MM.1S (cell line): ENCODE results near the gene CNPPD1.

Experiments used
- CTCF ChIP-seq: fragments of 300-600 bp; sonication (generic); IDR thresholded peaks from 2 replicates; pipeline ENCODE4 v1.5.1; 2016; ENCODE audit warnings: antibody characterized with exemption, low read length, mixed read lengths
- EZH2 ChIP-seq: fragments of 300-600 bp; sonication (generic); optimal IDR thresholded peaks from 2 replicates; pipeline ENCODE3; 2017; ENCODE audit warnings: low read depth, mild to moderate bottlenecking, antibody characterized with exemption, low read length, mixed read lengths
- EZH2phosphoT487 ChIP-seq: fragments of 300-600 bp; sonication (generic); IDR thresholded peaks from 2 replicates; pipeline ENCODE4 v1.6.1; 2018; ENCODE audit warnings: antibody characterized with exemption, low read length

GRCh38 chr2:219210196-219210885 is 33.6 kb upstream of the CNPPD1 start:
- TF ChIP-seq CTCF = no peak
- no peak for TF ChIP-seq EZH2
- no peak for TF ChIP-seq EZH2phosphoT487
